GM15510 (cell line): ENCODE data around the gene SMIM35.

ENCODE experiments used
- POLR2A ChIP-seq: IDR thresholded peaks from 3 replicates; pipeline ENCODE4 v1.6.1; 2011; ENCODE audit warnings: borderline replicate concordance; ENCODE audit not compliant: insufficient read length; ENCODE audit errors: extremely low read depth

SMIM35 gene

DNA sequence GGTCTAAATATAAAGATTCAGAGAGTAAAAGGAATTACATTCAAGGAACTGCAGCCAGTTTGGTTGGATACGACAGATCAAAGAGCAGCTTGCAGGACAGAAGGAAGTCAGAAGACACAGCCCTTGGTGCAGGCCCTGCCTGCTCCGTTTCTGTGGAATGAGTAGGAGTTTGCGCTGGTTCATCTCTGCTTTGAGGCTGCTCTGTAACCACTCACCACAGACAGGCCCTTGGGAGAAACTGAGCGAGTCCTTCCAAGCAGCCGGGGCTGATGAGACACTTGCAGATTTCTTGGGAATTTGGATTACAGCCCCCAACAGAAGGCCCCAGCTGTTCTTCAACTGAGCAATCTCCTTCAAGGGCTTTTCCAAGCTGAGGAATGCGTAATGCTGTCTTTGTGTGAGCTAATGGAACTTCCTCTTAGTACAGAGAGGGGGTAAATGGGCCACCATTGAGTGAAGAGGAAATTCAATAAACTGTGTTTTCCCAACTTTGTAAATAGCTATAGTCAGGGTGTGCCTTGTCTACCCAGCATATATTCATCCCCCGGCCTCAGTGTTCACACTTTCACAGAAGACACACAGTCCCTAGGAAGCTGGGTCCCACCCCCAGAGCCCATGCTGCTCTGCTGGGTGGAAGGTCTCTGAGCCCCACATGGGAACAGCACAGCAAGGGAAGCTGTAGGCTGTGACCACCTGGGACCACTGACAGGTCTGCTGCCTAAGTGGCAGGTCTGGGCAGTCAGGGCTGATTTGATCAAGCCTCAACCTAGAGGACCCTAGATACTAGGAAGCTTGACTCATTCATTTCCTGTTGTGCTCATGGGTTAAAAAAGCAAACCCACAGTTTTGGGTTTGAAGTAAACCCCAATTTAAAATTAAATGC, 84.0 kb downstream of the SMIM35 start:
- no peak for TF ChIP-seq POLR2A

DNA sequence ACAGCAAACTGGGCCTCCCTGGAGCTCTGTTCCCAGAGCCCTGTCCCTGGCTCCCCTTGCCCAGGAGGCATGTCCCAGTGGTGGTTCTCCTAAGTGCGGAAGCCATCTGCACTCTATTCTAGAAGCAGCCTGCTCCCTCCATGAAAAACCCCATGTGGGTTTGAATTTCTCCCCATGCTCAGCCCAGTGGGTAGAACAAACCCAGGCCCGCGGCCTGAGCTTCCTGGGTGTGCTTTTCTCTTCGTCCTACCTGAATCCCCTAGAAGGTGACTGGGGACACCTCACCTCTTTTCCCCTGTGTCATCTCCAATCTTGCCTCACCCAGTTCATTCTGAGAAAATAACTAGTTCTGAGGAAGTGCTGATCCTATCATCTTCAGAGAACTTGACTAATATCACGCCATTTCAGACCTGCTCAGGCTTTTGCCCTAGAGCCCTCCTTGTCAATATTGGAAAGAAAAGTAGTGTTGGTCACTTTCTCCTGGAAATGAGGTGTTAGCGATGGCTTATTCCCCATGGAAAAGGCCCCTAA, 84.7 kb downstream of the SMIM35 start:
- TF ChIP-seq POLR2A = no peak

DNA sequence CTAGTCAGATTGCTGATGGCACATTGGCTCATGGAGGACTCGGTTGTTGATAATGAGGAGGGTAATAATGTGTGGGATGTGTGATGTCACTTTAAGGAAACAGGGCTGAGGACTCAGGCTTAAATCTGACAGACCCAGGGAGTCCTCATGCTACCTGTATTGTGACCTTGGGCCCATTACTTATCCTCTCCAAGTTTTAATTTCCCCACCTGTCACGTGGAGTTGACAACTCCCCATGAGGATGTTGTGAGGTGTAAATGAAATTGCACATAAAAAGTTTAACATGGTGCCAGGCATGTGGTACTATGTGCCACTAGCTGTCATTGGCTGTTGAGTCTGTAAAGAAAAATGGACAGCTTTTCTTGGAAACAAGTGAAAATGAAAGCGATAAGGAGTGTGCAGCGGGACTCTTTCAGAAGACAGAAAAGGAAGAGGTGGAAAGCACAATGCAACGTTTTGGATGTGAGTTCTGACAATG, 85.2 kb downstream of the SMIM35 start:
- no peak for TF ChIP-seq POLR2A

DNA sequence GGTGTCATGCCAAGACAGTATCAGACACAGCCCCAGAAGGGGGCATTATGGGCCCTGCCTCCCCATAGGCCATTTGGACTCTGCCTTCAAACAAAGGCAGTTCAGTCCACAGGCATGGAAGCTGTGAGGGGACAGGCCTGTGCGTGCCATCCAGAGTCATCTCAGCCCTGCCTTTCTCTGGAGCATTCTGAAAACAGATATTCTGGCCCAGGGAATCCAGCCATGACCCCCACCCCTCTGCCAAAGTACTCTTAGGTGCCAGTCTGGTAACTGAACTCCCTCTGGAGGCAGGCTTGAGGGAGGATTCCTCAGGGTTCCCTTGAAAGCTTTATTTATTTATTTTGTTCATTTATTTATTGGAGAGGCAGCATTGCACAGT, 85.9 kb downstream of the SMIM35 start:
- no peak for TF ChIP-seq POLR2A

DNA sequence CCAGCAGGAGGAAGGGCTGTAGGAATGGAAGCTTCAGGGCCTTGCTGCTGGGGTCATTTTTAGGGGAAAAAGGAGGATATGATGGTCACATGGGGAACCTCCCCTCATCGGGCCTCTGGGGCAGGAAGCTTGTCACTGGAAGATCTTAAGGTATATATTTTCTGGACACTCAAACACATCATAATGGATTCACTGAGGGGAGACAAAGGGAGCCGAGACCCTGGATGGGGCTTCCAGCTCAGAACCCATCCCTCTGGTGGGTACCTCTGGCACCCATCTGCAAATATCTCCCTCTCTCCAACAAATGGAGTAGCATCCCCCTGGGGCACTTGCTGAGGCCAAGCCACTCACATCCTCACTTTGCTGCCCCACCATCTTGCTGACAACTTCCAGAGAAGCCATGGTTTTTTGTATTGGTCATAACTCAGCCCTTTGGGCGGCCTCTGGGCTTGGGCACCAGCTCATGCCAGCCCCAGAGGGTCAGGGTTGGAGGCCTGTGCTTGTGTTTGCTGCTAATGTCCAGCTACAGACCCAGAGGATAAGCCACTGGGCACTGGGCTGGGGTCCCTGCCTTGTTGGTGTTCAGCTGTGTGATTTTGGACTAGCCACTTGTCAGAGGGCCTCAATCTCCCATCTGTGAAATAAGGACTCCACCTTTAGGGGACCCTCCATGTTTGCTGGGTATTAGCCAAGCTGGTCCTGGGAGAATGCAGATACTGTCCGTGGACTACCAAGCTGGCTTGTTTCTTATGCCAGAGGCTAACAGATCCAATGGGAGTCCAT, 86.5 kb downstream of the SMIM35 start:
- no peak for TF ChIP-seq POLR2A

DNA sequence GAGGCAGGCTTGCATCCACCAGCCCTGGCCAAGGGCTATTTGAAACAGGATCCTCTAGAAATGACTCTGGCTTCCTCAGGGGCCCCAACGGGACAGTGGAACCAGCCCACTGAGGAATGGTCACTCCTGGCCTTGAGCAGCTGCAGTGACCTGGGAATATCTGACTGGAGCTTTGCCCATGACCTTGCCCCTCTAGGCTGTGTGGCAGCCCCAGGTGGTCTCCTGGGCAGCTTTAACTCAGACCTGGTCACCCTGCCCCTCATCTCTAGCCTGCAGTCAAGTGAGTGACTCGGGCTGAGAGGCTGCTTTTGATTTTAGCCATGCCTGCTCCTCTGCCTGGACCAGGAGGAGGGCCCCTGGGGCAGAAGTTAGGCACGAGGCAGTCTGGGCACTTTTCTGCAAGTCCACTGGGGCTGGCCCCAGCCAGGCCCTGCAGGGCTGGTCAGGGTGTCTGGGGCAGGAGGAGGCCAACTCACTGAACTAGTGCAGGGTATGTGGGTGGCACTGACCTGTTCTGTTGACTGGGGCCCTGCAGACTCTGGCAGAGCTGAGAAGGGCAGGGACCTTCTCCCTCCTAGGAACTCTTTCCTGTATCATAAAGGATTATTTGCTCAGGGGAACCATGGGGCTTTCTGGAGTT, 87.3 kb downstream of the SMIM35 start:
- no peak for TF ChIP-seq POLR2A

DNA sequence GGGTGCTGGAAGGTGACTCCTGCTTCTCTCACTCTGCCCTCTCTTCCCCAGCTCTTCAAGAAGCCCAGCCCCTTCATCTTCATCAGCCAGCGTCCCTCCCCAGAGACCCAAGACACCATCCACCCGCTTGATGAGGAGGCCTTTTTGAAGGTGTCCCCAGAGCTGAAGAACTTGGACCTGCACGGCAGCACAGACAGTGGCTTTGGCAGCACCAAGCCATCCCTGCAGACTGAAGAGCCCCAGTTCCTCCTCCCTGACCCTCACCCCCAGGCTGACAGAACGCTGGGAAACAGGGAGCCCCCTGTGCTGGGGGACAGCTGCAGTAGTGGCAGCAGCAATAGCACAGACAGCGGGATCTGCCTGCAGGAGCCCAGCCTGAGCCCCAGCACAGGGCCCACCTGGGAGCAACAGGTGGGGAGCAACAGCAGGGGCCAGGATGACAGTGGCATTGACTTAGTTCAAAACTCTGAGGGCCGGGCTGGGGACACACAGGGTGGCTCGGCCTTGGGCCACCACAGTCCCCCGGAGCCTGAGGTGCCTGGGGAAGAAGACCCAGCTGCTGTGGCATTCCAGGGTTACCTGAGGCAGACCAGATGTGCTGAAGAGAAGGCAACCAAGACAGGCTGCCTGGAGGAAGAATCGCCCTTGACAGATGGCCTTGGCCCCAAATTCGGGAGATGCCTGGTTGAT, 88.0 kb downstream of the SMIM35 start:
- TF ChIP-seq POLR2A = no peak

DNA sequence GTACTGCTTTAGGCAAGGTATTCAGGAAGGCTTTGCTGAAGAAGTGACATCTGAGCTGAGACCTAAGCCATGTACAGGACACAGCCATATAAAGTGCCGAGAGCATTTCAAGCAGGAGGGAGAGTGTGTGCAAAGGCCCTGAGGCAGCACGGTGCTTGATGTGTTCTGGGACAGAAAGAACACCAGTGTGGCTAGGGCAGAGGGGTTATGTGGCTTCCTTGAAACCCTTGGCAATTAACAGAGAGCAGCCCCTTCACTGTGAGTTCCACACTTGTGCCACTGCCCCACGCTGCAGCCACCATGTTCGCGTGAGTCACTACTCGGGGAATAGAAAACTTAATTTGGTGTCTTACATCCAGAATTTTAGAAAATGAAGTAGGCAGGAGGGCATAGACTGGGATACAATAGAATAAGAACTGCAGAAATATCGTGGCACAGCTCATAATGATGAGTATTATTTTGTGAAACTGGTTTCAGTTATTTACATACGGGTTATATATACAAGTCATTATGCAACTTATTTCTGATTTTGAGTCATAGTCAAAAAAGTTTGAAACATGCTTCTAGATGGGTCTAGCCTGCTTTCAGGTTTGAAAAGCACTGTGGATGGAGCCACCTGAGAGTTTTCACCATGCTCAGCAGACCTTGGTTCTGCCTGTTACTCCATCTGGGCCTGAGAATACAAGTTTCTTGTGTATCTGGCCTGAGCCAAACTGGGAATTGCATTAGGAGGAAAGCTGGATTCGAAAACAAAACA, 88.8 kb downstream of the SMIM35 start:
- no peak for TF ChIP-seq POLR2A

DNA sequence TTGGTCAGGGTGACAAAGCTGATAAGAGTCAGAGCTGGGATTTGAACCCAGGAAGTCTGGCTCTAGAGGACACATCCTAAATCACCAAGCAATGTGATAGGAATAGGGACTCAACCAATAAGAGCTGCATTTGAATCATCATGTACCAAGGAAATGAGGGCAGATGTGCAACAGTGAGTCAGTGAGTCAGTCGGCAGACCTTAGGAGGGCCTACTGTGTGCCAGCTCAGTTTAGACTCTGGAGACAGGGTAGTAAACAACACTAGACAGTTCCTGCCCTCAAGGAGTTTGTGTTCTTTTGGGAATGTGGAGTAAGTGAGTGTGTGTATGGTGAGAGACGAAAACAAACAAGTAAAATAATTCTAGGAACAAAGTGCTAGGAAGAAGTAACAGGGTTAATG, 89.4 kb downstream of the SMIM35 start:
- no peak for TF ChIP-seq POLR2A

DNA sequence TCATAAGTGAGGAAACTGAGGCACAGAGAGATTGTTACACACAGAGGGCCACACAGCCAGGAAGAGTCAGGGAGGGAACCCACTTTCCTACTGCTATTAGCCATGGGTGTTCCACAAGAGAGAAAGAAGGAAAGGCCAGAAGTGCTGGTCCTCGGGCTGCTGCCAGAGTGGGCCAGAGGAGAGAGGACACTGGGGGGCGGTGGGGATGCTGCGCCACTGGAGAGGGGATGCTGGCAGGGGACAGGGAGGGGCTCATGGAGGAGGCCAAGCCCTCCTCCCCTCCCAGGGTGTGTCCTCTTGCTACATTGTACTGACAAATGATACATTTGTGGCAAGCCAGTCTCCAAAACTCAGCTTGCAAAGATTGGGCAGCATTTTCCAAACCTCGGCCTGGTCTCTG, 90.7 kb downstream of the SMIM35 start:
- no peak for TF ChIP-seq POLR2A

DNA sequence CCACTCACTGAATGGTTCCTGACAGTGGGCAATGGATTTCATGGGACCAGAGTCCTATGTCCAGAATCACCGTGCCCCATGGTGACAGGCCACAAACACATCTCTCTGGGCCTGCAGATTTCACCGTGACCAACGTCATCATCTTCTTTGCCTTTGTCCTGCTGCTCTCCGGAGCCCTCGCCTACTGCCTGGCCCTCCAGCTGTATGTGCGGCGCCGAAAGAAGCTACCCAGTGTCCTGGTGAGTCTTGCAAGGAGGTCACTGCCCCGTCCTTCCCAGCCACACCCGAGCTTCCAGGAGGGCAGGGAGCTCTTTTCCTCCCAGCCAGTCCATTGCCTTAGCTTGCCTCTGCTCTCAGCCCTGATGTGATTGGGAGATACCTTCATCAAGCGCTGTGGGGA, 91.3 kb downstream of the SMIM35 start:
- no peak for TF ChIP-seq POLR2A

DNA sequence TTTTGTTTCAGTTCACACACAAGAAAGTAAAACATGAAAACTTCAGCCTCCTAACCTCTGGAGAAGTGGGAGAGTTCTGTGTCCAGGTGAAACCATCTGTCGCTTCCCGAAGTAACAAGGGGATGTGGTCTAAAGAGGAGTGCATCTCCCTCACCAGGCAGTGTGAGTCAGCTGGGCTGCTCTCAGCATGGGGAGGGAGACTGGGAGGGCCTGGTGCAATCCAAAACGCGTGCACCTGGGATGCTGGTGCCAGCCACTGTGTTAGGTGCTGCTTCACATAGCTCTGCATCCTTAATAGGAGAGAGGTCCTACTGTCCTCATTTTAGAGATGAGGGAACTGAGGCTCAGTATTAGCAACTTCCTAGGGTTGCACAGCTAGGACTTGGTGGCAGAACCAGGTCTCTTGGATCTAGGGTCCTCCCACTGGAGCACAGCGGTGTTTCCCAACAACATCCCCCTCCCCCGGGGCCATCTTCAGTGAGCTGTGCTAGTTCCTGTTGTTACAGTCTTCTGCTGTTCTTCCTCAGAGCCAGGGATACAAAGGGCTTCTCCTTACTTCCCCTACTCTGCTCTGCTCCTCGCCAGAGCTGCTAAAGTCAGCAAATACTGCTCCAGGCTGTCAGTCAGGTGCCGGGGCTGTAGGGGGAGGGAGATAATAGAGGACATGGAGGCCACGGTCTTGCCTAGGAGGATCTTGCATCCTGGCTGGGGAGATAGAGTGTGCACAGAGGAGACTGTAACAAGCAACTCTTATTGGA, 92.6 kb downstream of the SMIM35 start:
- TF ChIP-seq POLR2A = no peak

DNA sequence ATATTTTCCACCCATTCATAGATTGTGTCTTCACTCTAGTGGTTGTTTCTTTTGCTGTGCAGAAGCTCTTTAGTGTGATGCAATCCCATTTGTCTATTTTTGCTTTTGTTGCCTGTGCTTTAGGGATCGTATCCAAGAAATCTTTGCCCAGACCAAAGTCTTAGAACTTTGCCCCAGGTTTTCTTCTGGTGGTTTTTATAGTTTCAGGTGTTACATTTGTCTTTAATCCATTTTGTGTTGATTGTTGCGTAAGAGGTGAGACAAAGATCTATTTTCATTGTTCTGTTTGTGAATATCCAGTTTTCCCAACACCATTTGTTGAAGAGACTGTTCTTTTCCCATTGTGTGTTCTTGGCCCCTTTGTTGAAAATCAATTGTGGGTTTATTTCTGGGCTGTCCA, 94.1 kb downstream of the SMIM35 start:
- no peak for TF ChIP-seq POLR2A
